Esophagus squamous epithelium (tissue), 5 donors: Measurements from ENCODE around the gene FIBP. TPM values are rescaled to one million over a fixed set of nuclear protein-coding genes. Genes with fewer than 3 reads are reported as not detected.

Experiments used
- DNase-seq: peaks from one replicate; lab custom pipeline; 2025; lab: John Stamatoyannopoulos, UW
- H3K27ac ChIP-seq, 4 donors: fragments of 200-600 bp; sonication (generic); one replicate each; pipeline ENCODE4 v1.5.1; 2016 to 2019; ENCODE audit warnings: mild to moderate bottlenecking in 1 of 4
- H3K27me3 ChIP-seq, 4 donors: fragments of 200-600 bp; sonication (generic); 1 replicate in 3 of 4; 2 replicates in 1 of 4; pipeline versions ENCODE4 v1.5.1 to v1.6.0; 2017 to 2021; ENCODE audit warnings: antibody characterized with exemption in 1 of 4
- H3K36me3 ChIP-seq, 3 donors: fragments of 200-600 bp; sonication (generic); one replicate each; pipeline ENCODE4 v1.5.1; 2016 to 2019
- H3K4me1 ChIP-seq, 3 donors: fragments of 200-600 bp; sonication (generic); one replicate each; pipeline ENCODE4 v1.5.1; 2017 to 2019
- H3K4me3 ChIP-seq, 4 donors: fragments of 200-600 bp; sonication (generic); 1 replicate in 3 of 4; 2 replicates in 1 of 4; pipeline ENCODE4 v1.5.1; 2016 to 2019; ENCODE audit warnings: mild to moderate bottlenecking in 2 of 4, moderate library complexity in 1 of 4
- H3K9me3 ChIP-seq, 3 donors: fragments of 200-600 bp; sonication (generic); one replicate each; pipeline ENCODE4 v1.5.1; 2016 to 2019
- CTCF ChIP-seq, 6 experiments: fragments of 450-650 bp in 4 of 6; fragments of 200-600 bp in 2 of 6; sonication (generic) in 2 of 6; IDR thresholded peaks; one replicate each; pipeline ENCODE4 v1.5.1; 2016 to 2019; ENCODE audit warnings: antibody characterized with exemption in 6 of 6, mild to moderate bottlenecking in 4 of 6, moderate library complexity in 4 of 6
- POLR2A ChIP-seq, 4 donors: fragments of 450-650 bp; IDR thresholded peaks; one replicate each; pipeline ENCODE4 v1.6.1; 2017; ENCODE audit warnings: antibody characterized with exemption in 4 of 4, mild to moderate bottlenecking in 4 of 4, moderate library complexity in 3 of 4
- WGBS, 2 donors: methylation state at CpG; one replicate each; pipeline ENCODE4 v1.1.5; 2018; 5-methylcytosine and 5-hydroxymethylcytosine counted together
- intact Hi-C: fragments of 100-400 bp; cut with DNase I; formaldehyde crosslinking; loops from one replicate; pipeline ENCODE4 v1.15.0; 2022
- total RNA-seq, 4 donors: library from RNA; depleted of rRNA; stranded (reverse); fragments of >200 nt; gene quantifications; one replicate each; pipeline ENCODE4 v1.1.0, GENCODE V29; 2016
- donor health status: DM: yes; HTN: yes; CAD: no.

Gene FIBP
- total RNA-seq, 4 donors from 2014 or later = 35.7 to 60.1 (median 38.4) TPM

GRCh38 chr11:65861533-65862183, 26.6 kb downstream of the FIBP start:
- Histone ChIP-seq H3K36me3 (peaks cover 17 to 52% (median 39%) of the 10 kb centered on the region in 3 donors), H3K9me3 (no peaks in the 10 kb centered on the region), H3K27me3 (no peaks in the 10 kb centered on the region), H3K27ac (peak overlapping the region; percentile 96 to 98 (median 97)), H3K4me3 (peak overlapping the region; percentile 83 to 94 (median 86)), H3K4me1 (peaks cover 17 to 56% (median 21%) of the 10 kb centered on the region in 3 donors)
- TF ChIP-seq POLR2A (IDR thresholded peaks at IDR 0.05) (no peak), CTCF (IDR thresholded peaks at IDR 0.05) (no peak)
- intact Hi-C loops = no loop called here
- 72 to 73% methylated on average over 5 of the region's 13 CpGs for WGBS, 2 donors
- DNase-seq = no peak

GRCh38 chr11:65861165-65861505, 27.1 kb downstream of the FIBP start:
- TF ChIP-seq CTCF (IDR thresholded peaks at IDR 0.05) (no peak), POLR2A (IDR thresholded peaks at IDR 0.05) (no peak)
- Histone ChIP-seq H3K27ac (peak overlapping the region; percentile 96 to 98 (median 97)), H3K4me1 (peaks cover 23 to 61% (median 26%) of the 10 kb centered on the region in 3 donors), H3K4me3 (peak overlapping the region; percentile 83 to 94 (median 86)), H3K27me3 (no peaks in the 10 kb centered on the region), H3K36me3 (peaks cover 17 to 50% (median 39%) of the 10 kb centered on the region in 3 donors), H3K9me3 (no peaks in the 10 kb centered on the region)
- 0 to 7% methylated on average over 3 to 10 of the region's 14 CpGs for WGBS, 2 donors
- intact Hi-C loops = no loop called here
- no peak for DNase-seq

GRCh38 chr11:65860278-65861164, 27.8 kb downstream of the FIBP start, which contains the start of gene MUS81:
MUS81 (plus strand) TSS chr11:65860433; CDS start chr11:65860754, 321 bp downstream.
- H3K36me3 ChIP-seq = peaks cover 17 to 50% (median 38%) of the 10 kb centered on the region in 3 donors
- peak within 1 kb of the TSS; percentile 96 to 98 (median 97) for H3K27ac ChIP-seq
- H3K27me3 ChIP-seq = no peaks in the 10 kb centered on the region
- DNase-seq = peak; percentile 84
- no peaks in the 10 kb centered on the region for H3K9me3 ChIP-seq
- peaks cover 27 to 68% (median 29%) of the 10 kb centered on the region in 3 donors for H3K4me1 ChIP-seq
- intact Hi-C loops = no loop called here
- H3K4me3 ChIP-seq = peak within 1 kb of the TSS; percentile 83 to 94 (median 86)
- peak in 3 of 4 donors; percentile 33 to 77 (median 75) for TF ChIP-seq POLR2A (IDR thresholded peaks at IDR 0.05)
- TF ChIP-seq CTCF (IDR thresholded peaks at IDR 0.05) = peak; percentile 74 to 95 (median 92)
- 0 to 1% methylated on average over 14 to 22 of the region's 78 CpGs for WGBS, 2 donors

- H3K4me3 ChIP-seq = peak overlapping the region; percentile 83 to 94 (median 86)
- no peaks in the 10 kb centered on the region for H3K9me3 ChIP-seq
- peaks cover 17 to 50% (median 38%) of the 10 kb centered on the region in 3 donors for H3K36me3 ChIP-seq
- WGBS, 2 donors = 0 to 2% methylated on average over 16 of the region's 16 CpGs
- peaks cover 27 to 74% (median 34%) of the 10 kb centered on the region in 3 donors for H3K4me1 ChIP-seq
- no peaks in the 10 kb centered on the region for H3K27me3 ChIP-seq
- TF ChIP-seq CTCF (IDR thresholded peaks at IDR 0.05) (no peak), POLR2A (IDR thresholded peaks at IDR 0.05) (no peak)
- no peak for DNase-seq
- intact Hi-C loops = no loop called here
- H3K27ac ChIP-seq = peak overlapping the region; percentile 96 to 98 (median 97)
Observed at GRCh38 chr11:65859812-65860277, 28.4 kb downstream of the FIBP start.
